Glomerular visceral epithelial cell (primary cell): ENCODE measurements around the gene ESPL1.
A peak's percentile ranks its signal among the peaks of the same experiment; 100 is the strongest.
"Not testable (repeated sequence)": the region's sequence is repeated elsewhere in the genome, so short reads cannot be mapped to it uniquely, and the experiment has no call there.

Source experiments
- DNase-seq: peaks from one replicate; pipeline ENCODE4 v3.0.0-alpha.2; 2016; ENCODE audit errors: extremely low spot score

The ESPL1 gene

DNA sequence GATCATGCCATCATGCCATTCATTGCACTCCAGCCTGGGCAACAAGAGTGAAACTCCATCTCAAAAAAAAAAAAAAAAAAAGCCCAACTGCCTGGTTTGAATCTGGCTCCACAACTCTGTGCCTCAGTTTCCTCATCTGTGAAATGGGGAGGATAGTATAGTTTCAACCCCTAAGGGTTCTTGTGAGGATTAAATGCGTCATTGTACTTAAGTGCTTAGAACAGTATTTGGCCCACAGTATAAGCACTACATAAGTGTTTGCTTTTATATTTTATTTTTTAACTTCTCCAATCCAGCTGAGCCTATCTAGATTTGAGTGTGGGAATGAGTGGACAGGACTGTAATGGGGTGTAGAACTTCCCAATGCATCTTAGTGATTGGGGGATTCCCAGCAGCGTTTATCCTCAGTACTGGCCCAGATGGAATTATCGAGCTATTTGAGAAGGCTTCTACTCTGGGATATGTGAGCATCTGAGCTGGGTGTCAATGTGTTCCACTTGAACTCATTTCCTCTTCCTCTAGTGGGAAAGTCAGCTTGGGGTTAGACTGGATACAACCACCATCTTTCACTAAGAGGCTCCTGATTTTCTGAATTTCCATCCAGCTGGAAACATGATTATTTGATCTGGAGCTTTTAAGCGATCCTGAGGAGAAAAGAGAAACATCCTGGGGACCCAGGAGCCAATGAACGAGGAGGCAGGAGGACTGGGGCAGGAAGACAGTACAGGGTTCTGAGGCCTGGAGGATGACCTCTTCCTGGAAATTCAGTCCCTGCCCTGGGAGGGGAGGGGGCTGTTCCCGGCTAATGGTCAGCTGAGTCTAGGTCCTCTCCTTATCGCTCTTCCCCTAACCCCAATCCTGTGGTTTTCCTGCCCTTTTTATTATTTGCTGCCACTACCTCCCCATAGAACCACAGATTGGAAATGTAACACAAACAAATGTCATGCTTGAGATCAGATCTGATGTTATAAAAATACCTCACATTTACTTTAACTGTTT, 9.3 kb upstream of the ESPL1 start:
- no peak for DNase-seq

- DNase-seq, result no peak
These were observed 8.2 kb upstream of the ESPL1 start for GRCh38 chr12:53259891-53260290.

DNA sequence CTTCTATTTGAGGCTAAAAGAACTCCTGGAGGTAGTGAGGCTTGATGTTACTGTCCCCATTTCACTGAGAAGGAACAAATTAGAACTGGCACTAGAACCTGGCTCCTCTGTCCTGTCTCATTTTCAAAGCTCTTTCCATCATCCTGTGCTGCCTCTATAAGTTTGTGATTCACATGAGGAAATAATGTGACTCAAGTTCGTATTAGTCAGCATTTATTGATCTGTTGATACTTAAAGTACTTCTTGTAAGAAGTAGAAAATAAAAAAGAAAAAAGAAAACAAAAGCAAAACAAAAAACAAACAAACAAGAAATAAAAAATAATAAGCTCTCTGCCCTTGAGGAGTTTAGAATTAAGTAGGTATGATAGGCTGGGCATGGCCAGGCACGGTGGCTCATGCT, 2.3 kb upstream of the ESPL1 start:
- DNase-seq, result no peak

DNA sequence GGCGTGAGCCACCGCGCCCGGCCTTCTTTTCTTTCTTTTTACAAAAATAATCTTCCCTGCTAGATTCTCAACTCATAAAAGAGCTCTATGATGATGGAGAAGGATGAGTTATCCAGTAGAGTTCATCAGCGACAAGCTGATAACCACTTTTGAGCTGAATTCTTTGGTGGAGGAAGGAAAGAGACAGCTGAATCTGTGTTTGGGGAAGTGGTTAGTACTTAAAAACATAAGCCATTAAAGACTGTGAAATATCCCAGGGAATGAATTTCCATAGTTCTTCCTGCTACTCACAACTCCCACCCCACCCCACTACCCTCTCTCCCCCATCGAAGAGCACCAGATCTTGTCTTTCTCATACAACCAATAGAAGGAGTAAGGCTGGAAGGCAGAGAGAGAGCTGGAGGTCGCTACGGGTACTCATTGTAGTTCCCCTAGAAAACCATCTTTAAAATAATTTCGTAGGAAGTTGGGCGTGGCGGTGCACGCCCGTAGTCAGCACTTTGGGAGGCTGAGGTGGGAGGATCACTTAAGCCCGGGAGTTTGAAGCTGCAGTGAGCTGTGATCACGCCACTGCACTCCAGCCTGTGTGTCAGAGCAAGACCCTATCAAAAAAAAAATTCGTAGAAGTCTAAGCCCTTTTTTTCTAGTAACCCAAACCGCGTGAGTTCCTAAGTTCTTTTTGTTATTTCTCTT, 647 bp upstream of the ESPL1 start:
- no peak for DNase-seq

GRCh38 chr12:53268630-53269562, 797 bp downstream of the ESPL1 start:
- no peak for DNase-seq

GRCh38 chr12:53274445-53274844, 6.3 kb downstream of the ESPL1 start:
- DNase-seq, result no peak

- DNase-seq, result no peak
These were observed 8.4 kb downstream of the ESPL1 start for GRCh38 chr12:53276511-53276910.

- DNase-seq, result no peak
These were observed 9.9 kb downstream of the ESPL1 start for GRCh38 chr12:53277981-53278380.

DNA sequence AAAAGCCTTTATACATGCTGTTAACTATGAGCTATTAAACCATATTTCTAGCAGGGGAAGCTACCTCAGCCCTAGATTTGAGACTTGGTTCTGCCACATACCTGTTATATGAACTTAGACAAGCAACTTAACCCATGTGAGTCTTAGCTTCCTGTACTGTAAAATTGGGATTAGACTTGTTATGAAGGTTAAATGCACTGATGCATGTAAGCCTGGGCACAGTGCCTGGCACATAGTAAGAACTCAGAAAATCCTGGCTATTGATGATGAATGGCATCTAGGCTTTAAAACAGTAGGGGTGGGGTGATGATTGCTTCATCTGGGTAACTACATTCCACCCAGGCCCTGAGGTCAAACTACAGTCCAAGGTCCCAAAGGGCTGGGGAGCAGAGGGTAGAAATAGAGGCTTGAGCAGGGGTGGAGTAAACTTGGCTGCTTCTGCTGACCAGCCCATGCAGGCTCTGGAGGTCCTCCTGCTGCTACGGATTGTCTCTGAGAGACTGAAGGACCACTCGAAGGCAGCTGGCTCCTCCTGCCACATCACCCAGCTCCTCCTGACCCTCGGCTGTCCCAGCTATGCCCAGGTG, 11.3 kb downstream of the ESPL1 start:
- DNase-seq, result no peak

- DNase-seq, result no peak
These were observed 11.9 kb downstream of the ESPL1 start for GRCh38 chr12:53279888-53280498.

- no peak for DNase-seq
These were observed 18.3 kb downstream of the ESPL1 start for GRCh38 chr12:53286448-53286847.

DNA sequence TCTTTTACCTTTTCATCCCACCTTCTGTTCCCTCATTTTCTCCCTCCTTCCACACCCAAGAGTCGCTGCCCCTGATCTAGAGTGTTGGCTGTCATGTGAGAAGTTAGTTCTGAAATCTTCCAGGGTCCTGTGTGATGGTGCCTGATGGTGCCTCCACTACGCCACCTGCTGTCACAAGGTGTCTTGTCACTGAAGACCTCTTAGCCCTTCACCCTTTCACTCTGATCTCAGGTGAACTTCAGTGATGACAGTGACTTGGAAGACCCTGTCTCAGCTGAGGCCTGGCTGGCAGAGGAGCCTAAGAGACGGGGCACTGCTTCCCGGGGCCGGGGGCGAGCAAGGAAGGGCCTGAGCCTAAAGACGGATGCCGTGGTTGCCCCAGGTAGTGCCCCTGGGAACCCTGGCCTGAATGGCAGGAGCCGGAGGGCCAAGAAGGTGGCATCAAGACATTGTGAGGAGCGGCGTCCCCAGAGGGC, 19.7 kb downstream of the ESPL1 start:
- DNase-seq, result peak; percentile 63

- DNase-seq, result no peak
These were observed 20.2 kb downstream of the ESPL1 start for GRCh38 chr12:53288322-53288721.

- DNase-seq, result peak; percentile 49
These were observed 21.8 kb downstream of the ESPL1 start for GRCh38 chr12:53289891-53290290.

DNA sequence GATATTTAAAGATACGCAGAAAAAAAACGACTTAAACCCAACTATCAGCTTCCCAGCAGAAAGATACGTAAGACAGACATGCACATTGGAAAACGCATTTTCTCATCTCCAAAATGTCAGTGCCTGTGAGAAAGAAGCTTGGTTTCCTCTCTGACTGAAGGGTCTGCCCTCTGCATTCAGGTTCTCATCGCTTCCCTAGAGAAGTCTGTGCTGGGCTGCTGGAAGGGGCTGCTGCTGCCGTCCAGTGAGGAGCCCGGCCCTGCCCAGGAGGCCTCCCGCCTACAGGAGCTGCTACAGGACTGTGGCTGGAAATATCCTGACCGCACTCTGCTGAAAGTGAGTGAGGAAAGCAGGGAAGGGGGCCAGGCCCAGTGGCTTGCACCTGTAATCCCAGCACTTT, 22.6 kb downstream of the ESPL1 start:
- no peak for DNase-seq

GRCh38 chr12:53292426-53292825, 24.3 kb downstream of the ESPL1 start:
- DNase-seq, result no peak

DNA sequence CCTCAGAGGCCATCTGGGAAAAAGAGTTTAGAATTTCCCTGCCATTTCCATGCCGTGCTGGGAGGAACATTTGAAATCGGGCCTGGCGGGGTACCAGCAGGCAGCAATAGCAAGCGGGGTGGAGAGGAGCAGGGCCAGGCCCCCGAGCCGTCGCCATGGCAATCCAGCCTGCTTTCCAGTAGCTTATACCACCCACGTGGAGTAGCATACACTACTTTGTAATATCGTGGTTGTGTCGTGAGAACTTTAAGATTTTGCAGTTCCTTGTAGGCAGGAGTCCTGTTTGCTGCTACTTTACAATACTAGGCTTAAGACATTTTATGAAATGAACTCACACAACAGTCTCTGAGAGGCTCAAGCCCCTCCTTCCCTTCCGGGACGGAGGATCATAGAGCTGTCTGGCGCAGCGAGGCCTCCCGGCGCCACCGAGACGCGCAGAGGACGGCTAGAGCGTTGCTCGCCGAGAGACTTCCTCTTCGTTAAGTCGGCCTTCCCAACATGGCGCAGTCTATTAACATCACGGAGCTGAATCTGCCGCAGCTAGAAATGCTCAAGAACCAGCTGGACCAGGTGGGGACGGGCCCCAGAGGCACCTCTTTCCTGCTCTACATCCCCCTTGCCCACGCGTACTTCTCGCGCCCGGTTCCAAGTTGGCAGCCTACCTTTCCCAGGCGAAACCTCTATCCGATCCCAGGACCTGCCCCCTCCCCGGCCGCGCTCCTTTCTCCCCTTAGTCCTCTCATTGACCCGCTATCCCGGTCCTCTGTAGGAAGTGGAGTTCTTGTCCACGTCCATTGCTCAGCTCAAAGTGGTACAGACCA, 27.2 kb downstream of the ESPL1 start, which contains the start of gene PFDN5:
PFDN5 (plus strand) TSS at position 473 of the 821 bp plus-strand sequence; CDS start at position 499, 26 bp downstream.
- DNase-seq, result peak; percentile 88

GRCh38 chr12:53295891-53296219, 27.8 kb downstream of the ESPL1 start:
- DNase-seq, result no peak

DNA sequence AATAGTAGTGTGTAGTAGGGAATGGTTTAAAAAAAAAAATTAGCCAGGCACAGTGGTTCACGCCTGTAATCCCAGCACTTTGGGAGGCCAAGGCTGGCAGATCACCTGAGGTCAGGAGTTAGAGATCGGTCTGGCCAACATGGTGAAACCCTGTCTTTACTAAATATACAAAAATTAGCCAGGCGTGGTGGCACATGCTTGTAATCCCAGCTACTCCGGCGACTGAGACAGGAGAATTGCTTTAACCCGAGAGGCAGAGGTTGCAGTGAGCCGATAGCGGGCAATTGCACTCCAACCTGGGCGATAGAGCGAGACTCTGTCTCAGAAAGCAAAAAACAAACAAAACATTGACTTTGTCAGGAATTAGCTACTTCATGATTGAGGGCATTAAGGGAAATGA, 29.0 kb downstream of the ESPL1 start:
- DNase-seq, result not testable (repeated sequence)

DNA sequence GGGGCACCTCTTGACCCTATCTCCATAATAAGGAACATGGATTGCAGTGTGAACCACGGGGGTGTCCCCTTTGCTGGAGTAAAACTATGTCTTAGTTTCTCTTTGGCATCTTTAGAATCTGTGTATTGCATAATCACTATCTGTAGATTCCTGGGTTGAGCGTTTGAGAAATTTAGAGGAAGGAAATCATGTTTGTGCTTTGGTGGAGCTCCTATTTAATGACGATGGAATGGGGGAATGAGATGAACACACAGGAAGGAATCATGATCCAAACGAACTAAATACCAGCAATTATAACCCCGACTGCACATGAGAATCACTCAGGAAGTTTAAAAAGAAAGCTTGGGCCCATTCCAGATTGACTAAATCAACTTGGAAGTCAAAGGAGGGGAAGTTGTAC, 30.1 kb downstream of the ESPL1 start:
- no peak for DNase-seq
